Liver (tissue), 9 donors: ENCODE measurements around the gene GRAMD4. TPM values are rescaled to one million over a fixed set of nuclear protein-coding genes. Genes with fewer than 3 reads are reported as not detected.

Experiments
- DNase-seq: peaks from one replicate; pipeline ENCODE4 v3.0.0-alpha.2; 2017; ENCODE audit warnings: low spot score
- H3K27ac ChIP-seq, 2 donors: one replicate each; pipeline ENCODE4 v1.7.0; 2013; ENCODE audit warnings: inconsistent platforms in 2 of 2, low read length in 2 of 2, control low read depth in 1 of 2, low read depth in 1 of 2, mild to moderate bottlenecking in 1 of 2
- H3K27me3 ChIP-seq, 4 donors: one replicate each; pipeline versions ENCODE4 v1.6.1 to v1.7.0; 2013; ENCODE audit warnings: low read length in 3 of 4, inconsistent platforms in 1 of 4, mild to moderate bottlenecking in 1 of 4, moderate library complexity in 1 of 4; ENCODE audit not compliant: control insufficient read depth in 4 of 4, insufficient read depth in 4 of 4
- H3K36me3 ChIP-seq, 4 donors: one replicate each; pipeline versions ENCODE4 v1.6.1 to v1.7.0; 2013; ENCODE audit warnings: low read length in 3 of 4, mild to moderate bottlenecking in 3 of 4, low read depth in 1 of 4, moderate library complexity in 1 of 4; ENCODE audit not compliant: control insufficient read depth in 4 of 4, insufficient read depth in 3 of 4
- H3K4me1 ChIP-seq, 4 donors: one replicate each; pipeline versions ENCODE4 v1.6.1 to v1.7.0; 2013; ENCODE audit warnings: low read length in 3 of 4, mild to moderate bottlenecking in 3 of 4, moderate library complexity in 1 of 4; ENCODE audit not compliant: control insufficient read depth in 4 of 4, insufficient read depth in 4 of 4
- H3K4me3 ChIP-seq, 3 donors: one replicate each; pipeline versions ENCODE4 v1.6.1 to v1.7.0; 2013; ENCODE audit warnings: low read length in 3 of 3, control low read depth in 1 of 3, low read depth in 1 of 3, mild to moderate bottlenecking in 1 of 3
- H3K9ac ChIP-seq, 2 donors: one replicate each; pipeline ENCODE4 v1.7.0; 2013; ENCODE audit warnings: low read length in 2 of 2, mild to moderate bottlenecking in 2 of 2, moderate library complexity in 2 of 2, control low read depth in 1 of 2, low read depth in 1 of 2
- H3K9me3 ChIP-seq, 4 donors: one replicate each; pipeline versions ENCODE4 v1.6.1 to v1.7.0; 2013; ENCODE audit warnings: low read length in 3 of 4; ENCODE audit not compliant: control insufficient read depth in 4 of 4
- ATF3 ChIP-seq: IDR thresholded peaks from 2 replicates; pipeline ENCODE4 v1.6.1; 2016; ENCODE audit warnings: antibody characterized with exemption
- EGR1 ChIP-seq, 2 donors: IDR thresholded peaks; 2 replicates each; pipeline ENCODE4 v1.6.1; 2016 to 2018; ENCODE audit warnings: antibody characterized with exemption in 2 of 2, low read depth in 2 of 2
- FOXA2 ChIP-seq: IDR thresholded peaks from 2 replicates; pipeline ENCODE4 v1.6.1; 2016; ENCODE audit warnings: antibody characterized with exemption
- GABPA ChIP-seq, 2 donors: IDR thresholded peaks in 1 of 2; conservative IDR thresholded peaks in 1 of 2; 2 replicates each; pipeline ENCODE4 v1.6.1; 2016; ENCODE audit warnings: antibody characterized with exemption in 2 of 2, mild to moderate bottlenecking in 1 of 2, moderate library complexity in 1 of 2
- JUND ChIP-seq, 2 donors: IDR thresholded peaks; 2 replicates each; pipeline ENCODE4 v1.6.1; 2016; ENCODE audit warnings: antibody characterized with exemption in 2 of 2
- NR2F2 ChIP-seq: IDR thresholded peaks from 2 replicates; pipeline ENCODE4 v1.6.1; 2016; ENCODE audit warnings: antibody characterized with exemption
- RAD21 ChIP-seq, 2 donors: IDR thresholded peaks; 2 replicates each; pipeline ENCODE4 v1.6.1; 2016; ENCODE audit warnings: antibody characterized with exemption in 2 of 2, mild to moderate bottlenecking in 2 of 2
- RXRA ChIP-seq, 2 donors: IDR thresholded peaks; 2 replicates each; pipeline ENCODE4 v1.6.1; 2017 to 2018; ENCODE audit warnings: antibody characterized with exemption in 2 of 2, mild to moderate bottlenecking in 1 of 2
- TAF1 ChIP-seq: conservative IDR thresholded peaks from 2 replicates; pipeline ENCODE4 v1.6.1; 2016; ENCODE audit warnings: antibody characterized with exemption, mild to moderate bottlenecking
- YY1 ChIP-seq: IDR thresholded peaks from 2 replicates; pipeline ENCODE4 v1.6.1; 2016; ENCODE audit warnings: antibody characterized with exemption, mild to moderate bottlenecking
- ZBTB33 ChIP-seq: IDR thresholded peaks from 2 replicates; pipeline ENCODE4 v1.6.1; 2016; ENCODE audit warnings: antibody characterized with exemption
- WGBS: extraction: QIAGEN DNeasy Blood & Tissue Kit; methylation state at CpG from one replicate; pipeline ENCODE4 v1.1.7; 2013; 5-methylcytosine and 5-hydroxymethylcytosine counted together
- polyA plus RNA-seq, 2 donors: library from polyadenylated mRNA; stranded (reverse) in 1 of 2; unstranded in 1 of 2; fragments of 200-250 nt in 1 of 2; fragments of >200 nt in 1 of 2; fragmentation: Nextera tagmentation in 1 of 2; extraction: Ambion mirVana in 1 of 2; gene quantifications; one replicate each; pipeline versions ENCODE4 v1.2.1 to v1.2.3, GENCODE V29; 2013 to 2015
- total RNA-seq, 2 donors: library from RNA; depleted of rRNA; stranded (reverse); fragments of >200 nt; gene quantifications; one replicate each; pipeline ENCODE4 v1.2.3, GENCODE V29; 2014
- donor health status: healthy.
- donor health status: healthy.
- donor health status: healthy.
- donor health status: healthy.
- donor health status: healthy.

GRAMD4 gene
- total and polyA plus RNA-seq, 4 donors, result 2.7 to 53.5 (median 21.6) TPM

GRCh38 chr22:46628756-46629155, 8.6 kb downstream of the GRAMD4 start:
- no peak for TF ChIP-seq ZBTB33
- no peak for TF ChIP-seq RAD21 (IDR thresholded peaks at IDR 0.05)
- no peaks in the 10 kb centered on the region for H3K4me1 ChIP-seq
- H3K4me3 ChIP-seq, result no peak overlapping the region
- no peak overlapping the region for H3K27ac ChIP-seq
- H3K9ac ChIP-seq, result no peak overlapping the region
- DNase-seq, result no peak
- H3K36me3 ChIP-seq, result no peaks in the 10 kb centered on the region
- H3K27me3 ChIP-seq, result no peaks in the 10 kb centered on the region
- WGBS, result 96% methylated on average over 12 of the region's 12 CpGs
- no peaks in the 10 kb centered on the region for H3K9me3 ChIP-seq

GRCh38 chr22:46629291-46629690, 9.1 kb downstream of the GRAMD4 start:
- WGBS, result 96% methylated on average over 16 of the region's 16 CpGs
- Histone ChIP-seq H3K27me3 (no peaks in the 10 kb centered on the region), H3K36me3 (no peaks in the 10 kb centered on the region), H3K9ac (no peak overlapping the region), H3K4me3 (no peak overlapping the region), H3K9me3 (no peaks in the 10 kb centered on the region), H3K27ac (no peak overlapping the region), H3K4me1 (no peaks in the 10 kb centered on the region)
- no peak for TF ChIP-seq FOXA2
- TF ChIP-seq TAF1, result no peak
- TF ChIP-seq YY1, result no peak
- TF ChIP-seq ATF3, result no peak
- no peak for DNase-seq

GRCh38 chr22:46631113-46631512, 10.9 kb downstream of the GRAMD4 start:
- DNase-seq, result no peak
- H3K9me3 ChIP-seq, result no peaks in the 10 kb centered on the region
- no peak overlapping the region for H3K9ac ChIP-seq
- H3K4me3 ChIP-seq, result no peak overlapping the region
- TF ChIP-seq NR2F2 (peak; percentile 25), JUND (IDR thresholded peaks at IDR 0.05) (no peak), EGR1 (IDR thresholded peaks at IDR 0.05; ENCODE audit: low read depth in 2 of 2) (no peak), YY1 (no peak)
- no peaks in the 10 kb centered on the region for H3K27me3 ChIP-seq
- 93% methylated on average over 12 of the region's 13 CpGs for WGBS
- H3K36me3 ChIP-seq, result no peaks in the 10 kb centered on the region
- peaks cover 0 to 2% (median 0%) of the 10 kb centered on the region in 4 donors for H3K4me1 ChIP-seq
- H3K27ac ChIP-seq, result no peak overlapping the region

GRCh38 chr22:46632646-46633249, 12.6 kb downstream of the GRAMD4 start:
- DNase-seq, result no peak
- TF ChIP-seq NR2F2, result no peak
- TF ChIP-seq EGR1 (IDR thresholded peaks at IDR 0.05; ENCODE audit: low read depth in 2 of 2), result no peak
- no peak for TF ChIP-seq JUND (IDR thresholded peaks at IDR 0.05)
- no peak for TF ChIP-seq GABPA (IDR thresholded peaks at IDR 0.05 in 1 of 2, conservative IDR thresholded peaks at IDR 0.05 in 1 of 2)
- TF ChIP-seq RXRA (IDR thresholded peaks at IDR 0.05), result no peak
- no peak for TF ChIP-seq TAF1
- Histone ChIP-seq H3K9me3 (no peaks in the 10 kb centered on the region), H3K4me1 (peaks cover 0 to 15% (median 2%) of the 10 kb centered on the region in 4 donors), H3K27me3 (no peaks in the 10 kb centered on the region), H3K36me3 (no peaks in the 10 kb centered on the region), H3K27ac (no peak overlapping the region), H3K9ac (no peak overlapping the region), H3K4me3 (no peak overlapping the region)
- WGBS, result 87% methylated on average over 18 of the region's 18 CpGs
